Measurements from ENCODE around the gene NRP1. TPM values are rescaled to one million over a fixed set of nuclear protein-coding genes. Genes with fewer than 3 reads are reported as not detected.
"Not testable (repeated sequence)": the region's sequence is repeated elsewhere in the genome, so short reads cannot be mapped to it uniquely, and the experiment has no call there.

Gene NRP1
- total RNA-seq, result under 1 TPM in 1 of 2 experiments, not detected in 1; 0.06 TPM
- 0.66 TPM for polyA plus RNA-seq (2013, experiment 1 of 2)
- 2.5 TPM for polyA plus RNA-seq (2013, experiment 2 of 2)
- total RNA-seq, result 0 to 22.2 (median 1.3) reads per million in 172 experiments

GRCh38 chr10:33334153-33334804 lies at the start of gene NRP1:
Gene NRP1, minus strand, starts transcription at chr10:33334667. Its CDS starts 285 bp downstream, at chr10:33334382.
- Histone ChIP-seq H3K9me3 (ENCODE audit: control insufficient read depth in 1 of 2, insufficient read depth in 1 of 2, low read length in 2 of 2) (peaks cover 0 to 14% of the 10 kb centered on the region in 2 experiments), H3K4me1 (ENCODE audit: insufficient read depth, low read length) (peaks cover 37% of the 10 kb centered on the region), H3K27me3 (ENCODE audit: control insufficient read depth in 1 of 2, insufficient read depth in 2 of 2, low read length in 2 of 2) (peaks cover 48 to 68% of the 10 kb centered on the region in 2 experiments), H3K4me3 (ENCODE audit: low read length) (peak within 1 kb of the TSS; percentile 47), H3K36me3 (ENCODE audit: insufficient read depth, low read length) (no peaks in the 10 kb centered on the region), H3K27ac (ENCODE audit: low read depth in 1 of 2, low read length in 2 of 2) (no peak within 1 kb of the TSS)
- Mint-ChIP-seq H3K27ac (no peak within 1 kb of the TSS), H3K4me3 (peak within 1 kb of the TSS; percentile 72), H3K9me3 (no peaks in the 10 kb centered on the region), H3K27me3 (peaks cover 70% of the 10 kb centered on the region), H3K36me3 (ENCODE audit: low read depth) (no peaks in the 10 kb centered on the region), H3K4me1 (ENCODE audit: low read depth) (peaks cover 20% of the 10 kb centered on the region)
- no peak for TF ChIP-seq CTCF (IDR thresholded peaks at IDR 0.05)
- POLR2A ChIA-PET, result interaction anchor here (0.6 kb wide), 1 partner anchor 195 kb away, joined by 3 read pairs; no protein-coding TSS in a partner anchor
- ATAC-seq (ENCODE audit: poor library complexity) (peak; percentile 24), DNase-seq (peak in 3 of 14 experiments; percentile 13 to 35 (median 27))
- intact Hi-C loops (cut with DNase I, micrococcal nuclease), result loop anchor here (5.0 kb wide), 4 partner anchors 87 to 1303 kb away; no protein-coding TSS in a partner anchor
- CTCF ChIA-PET, result interaction anchor here (1.0 kb wide), 1 partner anchor 141 kb away, joined by 7 read pairs; no protein-coding TSS in a partner anchor

GRCh38 chr10:33384201-33384600 lies 49.7 kb upstream of the NRP1 start:
- H3K4me1 ChIP-seq (ENCODE audit: insufficient read depth, low read length); DNase-seq; ATAC-seq (ENCODE audit: poor library complexity); H3K27ac ChIP-seq (ENCODE audit: low read depth in 1 of 2, low read length in 2 of 2); H3K27me3 ChIP-seq (ENCODE audit: control insufficient read depth in 1 of 2, insufficient read depth in 2 of 2, low read length in 2 of 2); intact Hi-C loops (cut with DNase I, micrococcal nuclease); CTCF ChIA-PET; POLR2A ChIA-PET; H3K4me3 ChIP-seq (ENCODE audit: low read length); H3K4me3 Mint-ChIP-seq; H3K4me1 Mint-ChIP-seq (ENCODE audit: low read depth); H3K36me3 Mint-ChIP-seq (ENCODE audit: low read depth); H3K36me3 ChIP-seq (ENCODE audit: insufficient read depth, low read length); H3K27ac Mint-ChIP-seq; H3K9me3 Mint-ChIP-seq; H3K9me3 ChIP-seq (ENCODE audit: control insufficient read depth in 1 of 2, insufficient read depth in 1 of 2, low read length in 2 of 2): not testable (repeated sequence)
- peaks cover 44% of the 10 kb centered on the region for H3K27me3 Mint-ChIP-seq

- no peaks in the 10 kb centered on the region for H3K36me3 ChIP-seq (ENCODE audit: insufficient read depth, low read length)
- POLR2A ChIA-PET, result no interaction called here
- no peaks in the 10 kb centered on the region for H3K27me3 ChIP-seq (ENCODE audit: control insufficient read depth in 1 of 2, insufficient read depth in 2 of 2, low read length in 2 of 2)
- intact Hi-C loops (cut with DNase I, micrococcal nuclease), result no loop called here
- H3K9me3 ChIP-seq (ENCODE audit: control insufficient read depth in 1 of 2, insufficient read depth in 1 of 2, low read length in 2 of 2), result no peaks in the 10 kb centered on the region
- DNase-seq (no peak), ATAC-seq (ENCODE audit: poor library complexity) (no peak)
- Mint-ChIP-seq H3K27ac (no peak overlapping the region), H3K36me3 (ENCODE audit: low read depth) (no peaks in the 10 kb centered on the region), H3K9me3 (no peaks in the 10 kb centered on the region), H3K4me3 (no peak overlapping the region), H3K4me1 (ENCODE audit: low read depth) (no peaks in the 10 kb centered on the region), H3K27me3 (peaks cover 36% of the 10 kb centered on the region)
- CTCF ChIA-PET, result no interaction called here
- H3K27ac ChIP-seq (ENCODE audit: low read depth in 1 of 2, low read length in 2 of 2), result no peak overlapping the region
- TF ChIP-seq CTCF (IDR thresholded peaks at IDR 0.05), result no peak
- no peaks in the 10 kb centered on the region for H3K4me1 ChIP-seq (ENCODE audit: insufficient read depth, low read length)
- H3K4me3 ChIP-seq (ENCODE audit: low read length), result no peak overlapping the region
Measured at GRCh38 chr10:33382921-33383713, 48.6 kb upstream of the NRP1 start.
